Kidney (tissue), 14 donors: Measurements from ENCODE around the gene JMJD1C. TPM values are rescaled to one million over a fixed set of nuclear protein-coding genes. Genes with fewer than 3 reads are reported as not detected.

Source experiments
- DNase-seq, 5 donors: peaks; one replicate each; pipeline ENCODE4 v3.0.0-alpha.2; 2013 to 2020
- FAIRE-seq: peaks from 2 replicates; lab custom pipeline; 2012; peaks lifted over from hg19 to GRCh38; lab: Jason Lieb, UNC
- H3K27ac ChIP-seq, 2 donors: one replicate each; pipeline ENCODE4 v1.7.0; 2013; ENCODE audit warnings: low read depth in 2 of 2, low read length in 2 of 2, inconsistent platforms in 1 of 2
- H3K27me3 ChIP-seq: one replicate; pipeline ENCODE4 v1.7.1; 2013; ENCODE audit warnings: low read length, inconsistent platforms; ENCODE audit not compliant: control insufficient read depth, insufficient read depth
- H3K36me3 ChIP-seq, 3 donors: one replicate each; pipeline versions ENCODE4 v1.7.0 to v1.7.1; 2013; ENCODE audit warnings: low read length in 3 of 3, control low read depth in 1 of 3, inconsistent platforms in 1 of 3; ENCODE audit not compliant: insufficient read depth in 3 of 3, control insufficient read depth in 2 of 3
- H3K4me1 ChIP-seq, 3 donors: one replicate each; pipeline versions ENCODE4 v1.7.0 to v1.7.1; 2013; ENCODE audit warnings: low read length in 3 of 3, inconsistent platforms in 1 of 3, low read depth in 1 of 3; ENCODE audit not compliant: control insufficient read depth in 2 of 3, insufficient read depth in 2 of 3
- H3K4me3 ChIP-seq, 3 donors: one replicate each; pipeline versions ENCODE4 v1.7.0 to v1.8.1; 2013; ENCODE audit warnings: low read length in 3 of 3, control low read depth in 1 of 3, inconsistent platforms in 1 of 3
- H3K9ac ChIP-seq, 3 donors: one replicate each; pipeline versions ENCODE4 v1.7.0 to v1.7.1; 2013; ENCODE audit warnings: low read length in 3 of 3, control low read depth in 1 of 3, inconsistent platforms in 1 of 3
- H3K9me3 ChIP-seq, 3 donors: one replicate each; pipeline versions ENCODE4 v1.7.0 to v1.7.1; 2013; ENCODE audit warnings: low read length in 3 of 3, control low read depth in 1 of 3, inconsistent platforms in 1 of 3; ENCODE audit not compliant: control insufficient read depth in 2 of 3, insufficient read depth in 1 of 3
- intact Hi-C: fragments of 100-400 bp; cut with DNase I; formaldehyde crosslinking; loops from one replicate; pipeline ENCODE4 v1.11.1; 2022
- polyA plus RNA-seq: library from polyadenylated mRNA; stranded (reverse); fragments of 350-450 nt; fragmentation: Illumina TruSeq; extraction: RNeasy Lipid Tissue Mini Kit (QIAGEN cat#74804); gene quantifications from one replicate; pipeline ENCODE4 v1.2.3, GENCODE V29; 2014; ENCODE audit warnings: low read depth, low replicate concordance; ENCODE audit not compliant: insufficient read depth
- total RNA-seq: library from RNA; stranded (reverse); fragmentation: NEBNext Ultra II Directional; extraction: Animal tissue kit (Norgen Biotek cat#: 25700); gene quantifications from one replicate; pipeline ENCODE4 v1.2.1, GENCODE V29; 2021
- TF ChIP-seq, protein P1 (sequence below): IDR thresholded peaks from 3 replicates; pipeline ENCODE4 v1.5.1; 2012; ENCODE audit warnings: mild to moderate bottlenecking, moderate library complexity, borderline replicate concordance; ENCODE audit not compliant: insufficient read depth; ENCODE audit errors: extremely low read depth
- donor health status: control.
- donor health status: control.
- donor health status: control.
- donor health status: control.
- donor health status: control.
- donor health status: DM: yes; HTN: yes; CAD: no.
- donor health status: Normal renal cell carcinoma (clear cell type).

JMJD1C gene
- total and polyA plus RNA-seq, 2 donors from 2014 or later = 18.9 to 92.9 TPM

GRCh38 chr10:63258920-63259678 lies 206.7 kb downstream of the JMJD1C start:
- Histone ChIP-seq H3K9ac (no peak overlapping the region), H3K27me3 (no peaks in the 10 kb centered on the region), H3K9me3 (no peaks in the 10 kb centered on the region), H3K27ac (no peak overlapping the region), H3K4me3 (no peak overlapping the region), H3K36me3 (no peaks in the 10 kb centered on the region), H3K4me1 (peaks cover 2 to 41% (median 11%) of the 10 kb centered on the region in 3 donors)
- TF ChIP-seq, protein P1, sequence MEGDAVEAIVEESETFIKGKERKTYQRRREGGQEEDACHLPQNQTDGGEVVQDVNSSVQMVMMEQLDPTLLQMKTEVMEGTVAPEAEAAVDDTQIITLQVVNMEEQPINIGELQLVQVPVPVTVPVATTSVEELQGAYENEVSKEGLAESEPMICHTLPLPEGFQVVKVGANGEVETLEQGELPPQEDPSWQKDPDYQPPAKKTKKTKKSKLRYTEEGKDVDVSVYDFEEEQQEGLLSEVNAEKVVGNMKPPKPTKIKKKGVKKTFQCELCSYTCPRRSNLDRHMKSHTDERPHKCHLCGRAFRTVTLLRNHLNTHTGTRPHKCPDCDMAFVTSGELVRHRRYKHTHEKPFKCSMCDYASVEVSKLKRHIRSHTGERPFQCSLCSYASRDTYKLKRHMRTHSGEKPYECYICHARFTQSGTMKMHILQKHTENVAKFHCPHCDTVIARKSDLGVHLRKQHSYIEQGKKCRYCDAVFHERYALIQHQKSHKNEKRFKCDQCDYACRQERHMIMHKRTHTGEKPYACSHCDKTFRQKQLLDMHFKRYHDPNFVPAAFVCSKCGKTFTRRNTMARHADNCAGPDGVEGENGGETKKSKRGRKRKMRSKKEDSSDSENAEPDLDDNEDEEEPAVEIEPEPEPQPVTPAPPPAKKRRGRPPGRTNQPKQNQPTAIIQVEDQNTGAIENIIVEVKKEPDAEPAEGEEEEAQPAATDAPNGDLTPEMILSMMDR = no peak
- intact Hi-C loops = no loop called here
- DNase-seq = no peak
- no peak for FAIRE-seq

DNA sequence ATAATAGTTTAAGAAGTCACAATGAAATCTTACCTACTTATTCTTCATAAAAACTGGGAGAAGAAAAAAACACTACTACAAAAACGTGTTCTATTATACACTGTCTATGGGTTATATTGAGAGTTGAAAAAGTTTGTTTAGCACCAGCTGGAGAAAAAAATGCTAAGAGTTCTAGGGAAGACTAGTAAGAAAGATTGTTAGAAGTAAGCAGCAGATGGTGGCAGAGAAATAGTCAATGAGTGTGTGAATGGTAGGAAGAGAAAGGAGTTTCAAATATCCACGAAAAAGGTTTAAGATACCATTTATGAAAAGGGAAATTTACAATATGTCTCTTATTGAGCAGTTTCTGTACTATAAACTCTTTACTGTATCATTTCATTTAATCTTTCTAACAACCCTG lies 208.0 kb downstream of the JMJD1C start:
- intact Hi-C loops = no loop called here
- no peak overlapping the region for H3K9ac ChIP-seq
- H3K36me3 ChIP-seq = no peaks in the 10 kb centered on the region
- peaks cover 2 to 40% (median 11%) of the 10 kb centered on the region in 3 donors for H3K4me1 ChIP-seq
- H3K27me3 ChIP-seq = no peaks in the 10 kb centered on the region
- no peaks in the 10 kb centered on the region for H3K9me3 ChIP-seq
- FAIRE-seq = no peak
- DNase-seq = no peak
- H3K27ac ChIP-seq = no peak overlapping the region
- TF ChIP-seq, protein P1 = no peak
- H3K4me3 ChIP-seq = no peak overlapping the region

GRCh38 chr10:63256009-63256773 lies 209.6 kb downstream of the JMJD1C start:
- Histone ChIP-seq H3K27ac (no peak overlapping the region), H3K4me3 (no peak overlapping the region), H3K9me3 (no peaks in the 10 kb centered on the region), H3K36me3 (no peaks in the 10 kb centered on the region), H3K27me3 (no peaks in the 10 kb centered on the region), H3K9ac (no peak overlapping the region), H3K4me1 (peaks cover 2 to 37% (median 5%) of the 10 kb centered on the region in 3 donors)
- TF ChIP-seq, protein P1 = no peak
- intact Hi-C loops = no loop called here
- peak in 1 of 5 donors; percentile 14 for DNase-seq
- no peak for FAIRE-seq
